Measurements from ENCODE around the gene DBP.

The DBP gene

GRCh38 chr19:48641850-48642249 lies 4.7 kb upstream of the DBP start:
- no peak for DNase-seq (ENCODE audit: low read depth)
- H3K4me3 ChIP-seq (ENCODE audit: control insufficient read depth, low read depth, low read length): no peak overlapping the region
- no peak for TF ChIP-seq CTCF (conservative IDR thresholded peaks at IDR 0.05; ENCODE audit: control insufficient read depth, insufficient read depth, low read depth, low read length)

- no peak for TF ChIP-seq CTCF (conservative IDR thresholded peaks at IDR 0.05; ENCODE audit: control insufficient read depth, insufficient read depth, low read depth, low read length)
- H3K4me3 ChIP-seq (ENCODE audit: control insufficient read depth, low read depth, low read length): no peak overlapping the region
- DNase-seq (ENCODE audit: low read depth): no peak
These were observed 2.5 kb upstream of the DBP start for GRCh38 chr19:48639483-48640375.

GRCh38 chr19:48638831-48639381 lies 1.7 kb upstream of the DBP start:
- no peak for TF ChIP-seq CTCF (conservative IDR thresholded peaks at IDR 0.05; ENCODE audit: control insufficient read depth, insufficient read depth, low read depth, low read length)
- H3K4me3 ChIP-seq (ENCODE audit: control insufficient read depth, low read depth, low read length): no peak overlapping the region
- no peak for DNase-seq (ENCODE audit: low read depth)

GRCh38 chr19:48637948-48638830 lies 1.0 kb upstream of the DBP start:
- no peak for TF ChIP-seq CTCF (conservative IDR thresholded peaks at IDR 0.05; ENCODE audit: control insufficient read depth, insufficient read depth, low read depth, low read length)
- peak overlapping the region; percentile 50 for H3K4me3 ChIP-seq (ENCODE audit: control insufficient read depth, low read depth, low read length)
- peak; percentile 91 for DNase-seq (ENCODE audit: low read depth)

GRCh38 chr19:48637449-48637947 lies 319 bp upstream of the DBP start:
- no peak for TF ChIP-seq CTCF (conservative IDR thresholded peaks at IDR 0.05; ENCODE audit: control insufficient read depth, insufficient read depth, low read depth, low read length)
- H3K4me3 ChIP-seq (ENCODE audit: control insufficient read depth, low read depth, low read length): peak overlapping the region; percentile 50
- DNase-seq (ENCODE audit: low read depth): peak; percentile 93
